Measurements from ENCODE around the gene CCDC6. TPM values are rescaled to one million over a fixed set of nuclear protein-coding genes. Genes with fewer than 3 reads are reported as not detected.

The CCDC6 gene
- total RNA-seq (2022; extraction: Qiagen RNA extraction; ENCODE audit: low read depth) = 20.2 to 31.0 TPM (median 26.2 TPM) in 5 replicates

GRCh38 chr10:59906417-59907202 lies at the start of gene CCDC6:
Gene CCDC6, minus strand, starts transcription at chr10:59906556. Its CDS starts 132 bp downstream, at chr10:59906424.

GRCh38 chr10:59753267-59753666 lies 153.1 kb downstream of the CCDC6 start, which contains the start of gene MRLN:
Gene MRLN, minus strand, starts transcription at chr10:59753455.

Other genes starting within 250 kb of the CCDC6 start
- gene SLC16A9, start 196.7 kb downstream of the CCDC6 start, total RNA-seq (2022; extraction: Qiagen RNA extraction; ENCODE audit: low read depth) = 0.08 to 0.26 TPM (median 0.13 TPM) in 5 replicates
- gene MRLN, start 153.1 kb downstream of the CCDC6 start, total RNA-seq (2022; extraction: Qiagen RNA extraction; ENCODE audit: low read depth) = not detected in 5 replicates